ENCODE data around the gene CNGA3. TPM values are rescaled to one million over a fixed set of nuclear protein-coding genes. Genes with fewer than 3 reads are reported as not detected.
A peak's percentile ranks its signal among the peaks of the same experiment; 100 is the strongest.

Gene CNGA3
- total and polyA plus RNA-seq, 2 of the 8 experiments (the other 6 are each of a cell fraction or from before 2014, with no cell fraction given): 0.02 TPM; not detected in 1

- Histone ChIP-seq H3K23me2 (ENCODE audit: low read depth, low read length) (no peaks in the 10 kb centered on the region), H3K4ac (replicated peaks; ENCODE audit: insufficient read length, low read depth, low read length) (no peak overlapping the region), H4K20me1 (replicated peaks in 1 of 2; ENCODE audit: control insufficient read depth in 1 of 2, insufficient read depth in 2 of 2, low read length in 2 of 2) (no peaks in the 10 kb centered on the region), H4K91ac (replicated peaks; ENCODE audit: insufficient read length, low read length) (no peak overlapping the region), H2AK5ac (ENCODE audit: low read depth, low read length) (no peak overlapping the region), H4K8ac (ENCODE audit: extremely low read depth, insufficient read depth, low read length) (no peak overlapping the region), H3K27ac (ENCODE audit: low read depth, low read length) (no peak overlapping the region), H4K5ac (ENCODE audit: insufficient read length, low read depth, low read length) (no peak overlapping the region), H3K4me3 (ENCODE audit: extremely low read depth in 1 of 4, insufficient read depth in 2 of 4, low read depth in 3 of 4, low read length in 4 of 4) (no peak overlapping the region), H3K56ac (replicated peaks; ENCODE audit: insufficient read length, low read depth, low read length) (no peak overlapping the region), H3K4me2 (ENCODE audit: insufficient read depth in 1 of 2, low read depth in 2 of 2, low read length in 2 of 2) (no peak overlapping the region), H2BK120ac (replicated peaks; ENCODE audit: low read depth, low read length) (no peak overlapping the region), H2BK20ac (ENCODE audit: low read length) (no peak overlapping the region), H3K79me2 (ENCODE audit: control insufficient read depth in 1 of 2, insufficient read depth in 2 of 2, low read length in 2 of 2) (no peaks in the 10 kb centered on the region), H3K27me3 (replicated peaks in 1 of 4; ENCODE audit: control insufficient read depth in 3 of 4, extremely low read depth in 1 of 4, insufficient read depth in 3 of 4, low read length in 3 of 4) (no peaks in the 10 kb centered on the region), H3K14ac (ENCODE audit: insufficient read length) (no peak overlapping the region), H3K18ac (ENCODE audit: extremely low read depth, low read length) (no peak overlapping the region), H3K9me3 (ENCODE audit: insufficient read depth in 2 of 2, low read depth in 1 of 2, low read length in 1 of 2) (no peaks in the 10 kb centered on the region), H2AFZ (ENCODE audit: low read length) (no peak overlapping the region), H3K23ac (ENCODE audit: insufficient read length) (no peak overlapping the region), H2BK15ac (ENCODE audit: low read length) (no peak overlapping the region), H3K4me1 (replicated peaks in 1 of 4; ENCODE audit: control insufficient read depth in 3 of 4, insufficient read depth in 4 of 4, low read length in 3 of 4) (no peaks in the 10 kb centered on the region; a peak in 1 of 7 replicates), H3K9ac (replicated peaks in 1 of 4; ENCODE audit: extremely low read depth in 1 of 4, low read depth in 3 of 4, low read length in 3 of 4) (no peak overlapping the region), H2BK12ac (ENCODE audit: low read depth, low read length) (no peak overlapping the region), H2BK5ac (ENCODE audit: low read depth, low read length) (no peak overlapping the region), H3K79me1 (ENCODE audit: low read depth, low read length) (no peaks in the 10 kb centered on the region), H3K36me3 (ENCODE audit: control insufficient read depth in 2 of 4, insufficient read depth in 4 of 4, low read length in 3 of 4) (no peaks in the 10 kb centered on the region)
- POLR2A ChIA-PET (ENCODE audit: partially characterized antibody): no interaction called here
- DNase-seq (ENCODE audit: low read depth in 1 of 2, low spot score in 2 of 2) (peak in 1 of 2 experiments; percentile 4), FAIRE-seq (no peak)
- WGBS, 2 experiments (ENCODE audit: extremely low coverage in 1 of 2, insufficient coverage in 1 of 2, insufficient read length in 1 of 2, insufficient replicate concordance in 2 of 2, low coverage in 1 of 2, low lambda C conversion rate in 2 of 2, missing lambda C conversion rate in 1 of 2): 79% methylated on average over 1 of the region's 1 CpG; no CpG with 5 or more reads in 1 of the 2 experiments
- CTCF ChIA-PET (ENCODE audit: partially characterized antibody): interaction anchor here (1.0 kb wide), 1 partner anchor 16 kb away, joined by 3 read pairs; no protein-coding TSS in a partner anchor
- TF ChIP-seq EZH2 (IDR thresholded peaks at IDR 0.05; ENCODE audit: low read depth, low read length, severe bottlenecking) (no peak), SIX5 (IDR thresholded peaks at IDR 0.05; ENCODE audit: low read depth, low read length) (no peak), RFX5 (IDR thresholded peaks at IDR 0.05; ENCODE audit: borderline replicate concordance, low read depth, low read length) (no peak), SIN3A (conservative IDR thresholded peaks at IDR 0.05 in 1 of 2, IDR thresholded peaks at IDR 0.05 in 1 of 2; ENCODE audit: low read depth in 1 of 2, low read length in 2 of 2) (no peak), SP4 (IDR thresholded peaks at IDR 0.05; ENCODE audit: low read length) (no peak), KDM1A (IDR thresholded peaks at IDR 0.05; ENCODE audit: borderline replicate concordance, low read length) (no peak), CBX5 (IDR thresholded peaks at IDR 0.05; ENCODE audit: low read depth, low read length) (no peak), POLR2AphosphoS5 (IDR thresholded peaks at IDR 0.05; ENCODE audit: low read depth, low read length) (no peak), HDAC6 (IDR thresholded peaks at IDR 0.05; ENCODE audit: low read depth, low read length) (no peak), USF2 (IDR thresholded peaks at IDR 0.05; ENCODE audit: low read length) (no peak), GTF2F1 (IDR thresholded peaks at IDR 0.05; ENCODE audit: borderline replicate concordance, low read depth, low read length) (no peak), GABPA (IDR thresholded peaks at IDR 0.05; ENCODE audit: borderline replicate concordance, insufficient read depth, low read length) (no peak)
- TF ChIP-seq, protein P1, sequence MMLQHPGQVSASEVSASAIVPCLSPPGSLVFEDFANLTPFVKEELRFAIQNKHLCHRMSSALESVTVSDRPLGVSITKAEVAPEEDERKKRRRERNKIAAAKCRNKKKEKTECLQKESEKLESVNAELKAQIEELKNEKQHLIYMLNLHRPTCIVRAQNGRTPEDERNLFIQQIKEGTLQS (IDR thresholded peaks at IDR 0.05; ENCODE audit: insufficient read depth, low read depth, low read length): no peak
Observed at GRCh38 chr2:98367721-98368120, 21.5 kb downstream of the CNGA3 start.
